ENCODE results near the gene MYRIP.

Gene MYRIP

DNA sequence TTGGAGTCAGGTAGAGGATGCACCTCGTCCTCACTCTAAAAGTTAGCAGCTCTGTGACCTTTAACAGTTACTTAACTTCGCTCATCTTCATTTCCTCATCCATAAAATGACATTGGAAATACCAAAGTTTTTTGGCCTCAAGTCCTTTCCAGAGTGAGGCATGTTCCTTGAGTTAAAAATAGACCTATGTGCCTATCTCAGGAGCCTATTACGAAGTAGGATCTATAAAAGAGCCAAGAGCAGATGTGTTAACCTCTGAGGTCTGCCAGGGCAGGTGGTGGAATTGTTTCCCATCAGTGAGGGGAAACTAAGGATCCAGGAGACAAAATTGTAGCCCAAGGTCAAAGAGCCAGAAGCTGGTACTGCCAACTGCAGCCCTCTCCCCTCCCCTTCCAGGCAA lies 379.7 kb downstream of the MYRIP start:
- DNase-seq (ENCODE audit: low spot score) = no peak

DNA sequence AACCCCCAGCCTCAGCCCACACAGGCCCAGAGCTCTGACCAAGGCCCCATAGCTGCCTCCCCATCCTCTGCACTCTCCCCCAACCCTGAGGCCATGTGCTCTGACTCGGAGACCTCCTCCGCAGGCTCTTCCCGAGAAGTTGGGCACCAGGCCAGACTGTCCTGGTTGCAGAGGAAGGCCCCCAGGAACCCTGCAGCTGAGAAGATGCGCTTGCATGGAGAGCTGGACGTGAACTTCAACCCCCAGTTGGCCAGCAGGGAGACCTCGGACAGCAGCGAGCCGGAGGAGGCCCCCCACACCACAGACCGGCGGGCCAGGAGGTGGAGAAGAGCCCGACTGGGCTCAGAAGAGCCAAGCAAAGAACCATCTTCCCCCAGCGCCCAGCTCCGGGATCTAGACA lies 380.6 kb downstream of the MYRIP start:
- DNase-seq (ENCODE audit: low spot score) = no peak

DNA sequence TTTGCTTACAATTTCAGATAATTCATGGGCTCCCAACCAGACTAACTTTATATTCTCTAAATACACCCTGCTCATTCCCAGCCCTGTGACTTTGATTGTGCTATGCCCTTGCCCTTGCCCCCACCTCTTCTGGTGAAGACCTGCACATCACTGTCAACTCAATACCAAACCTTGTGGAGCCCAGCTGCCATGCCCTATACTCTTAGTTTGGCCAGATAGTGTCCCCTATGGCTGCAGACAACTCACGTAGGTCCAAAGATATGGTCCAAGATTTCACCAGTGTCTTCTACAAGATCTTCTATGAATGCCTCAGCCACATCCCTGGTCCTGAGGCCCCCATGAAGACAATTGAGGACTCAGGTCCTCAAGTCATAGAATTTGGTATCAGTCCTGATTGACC lies 381.8 kb downstream of the MYRIP start:
- DNase-seq (ENCODE audit: low spot score) = no peak

DNA sequence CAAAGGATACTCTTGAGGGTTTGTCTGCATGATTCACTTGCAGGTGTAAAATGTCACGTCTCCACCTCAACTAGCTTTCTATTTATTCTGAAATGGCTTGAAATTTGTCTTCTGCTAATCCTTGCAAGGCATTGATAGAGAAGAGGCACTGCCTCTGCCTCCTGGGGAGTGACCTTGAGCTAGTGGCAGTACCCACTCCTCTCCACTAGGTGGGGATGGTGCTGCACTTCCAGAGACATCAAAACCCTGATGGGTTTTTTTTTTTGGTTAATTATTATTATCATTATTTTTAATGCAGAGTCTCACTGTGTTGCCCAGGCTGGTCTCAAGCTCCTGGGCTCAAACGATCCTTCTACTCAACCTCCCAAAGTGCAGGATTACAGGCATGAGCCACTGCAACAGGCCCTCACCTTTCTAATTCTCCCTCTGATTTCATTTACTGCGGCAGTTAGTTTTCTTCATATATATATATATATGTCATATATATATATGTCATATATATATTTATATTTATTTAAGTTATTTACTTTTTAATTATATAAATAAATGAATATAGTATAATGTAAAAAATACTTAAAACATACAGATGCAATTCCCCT lies 382.5 kb downstream of the MYRIP start:
- DNase-seq (ENCODE audit: low spot score) = peak; percentile 83

DNA sequence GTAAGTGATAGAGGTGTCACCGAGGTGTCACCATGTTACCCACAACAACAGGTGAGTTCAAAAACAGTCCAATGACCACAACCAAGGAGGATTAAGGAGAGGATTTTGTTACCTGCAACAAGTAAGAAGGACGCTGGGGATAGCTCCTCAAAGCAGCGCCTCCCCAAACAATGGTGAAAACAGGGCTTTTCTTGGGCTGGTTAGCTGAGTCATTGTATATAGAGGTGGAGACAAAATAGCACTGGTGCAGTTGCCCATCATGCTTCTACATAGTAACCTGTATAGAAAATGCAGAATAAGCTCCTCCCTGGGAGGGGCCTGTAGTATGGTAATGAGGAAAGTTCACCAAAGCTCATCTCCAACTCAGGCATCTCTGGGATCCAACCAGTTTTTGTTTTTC lies 383.2 kb downstream of the MYRIP start:
- no peak for DNase-seq (ENCODE audit: low spot score)

DNA sequence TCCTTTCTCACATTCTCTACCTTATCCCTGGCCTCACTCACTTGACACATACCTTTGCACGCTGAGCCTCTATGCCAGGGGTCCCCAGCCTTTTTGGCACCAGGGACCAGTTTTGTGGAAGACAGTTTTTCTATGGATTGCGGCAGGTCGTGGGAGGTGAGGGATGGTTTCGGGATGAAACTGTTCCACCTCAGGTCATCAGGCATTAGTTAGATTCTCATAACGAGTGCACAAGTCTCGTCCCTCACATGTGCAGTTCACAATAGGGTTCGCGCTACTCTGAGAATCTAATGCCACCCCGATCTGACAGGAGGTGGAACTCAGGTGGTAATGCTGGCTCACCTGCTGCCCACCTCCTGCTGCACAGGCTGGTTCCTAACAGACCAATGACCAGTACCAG lies 387.6 kb downstream of the MYRIP start:
- DNase-seq (ENCODE audit: low spot score) = no peak

DNA sequence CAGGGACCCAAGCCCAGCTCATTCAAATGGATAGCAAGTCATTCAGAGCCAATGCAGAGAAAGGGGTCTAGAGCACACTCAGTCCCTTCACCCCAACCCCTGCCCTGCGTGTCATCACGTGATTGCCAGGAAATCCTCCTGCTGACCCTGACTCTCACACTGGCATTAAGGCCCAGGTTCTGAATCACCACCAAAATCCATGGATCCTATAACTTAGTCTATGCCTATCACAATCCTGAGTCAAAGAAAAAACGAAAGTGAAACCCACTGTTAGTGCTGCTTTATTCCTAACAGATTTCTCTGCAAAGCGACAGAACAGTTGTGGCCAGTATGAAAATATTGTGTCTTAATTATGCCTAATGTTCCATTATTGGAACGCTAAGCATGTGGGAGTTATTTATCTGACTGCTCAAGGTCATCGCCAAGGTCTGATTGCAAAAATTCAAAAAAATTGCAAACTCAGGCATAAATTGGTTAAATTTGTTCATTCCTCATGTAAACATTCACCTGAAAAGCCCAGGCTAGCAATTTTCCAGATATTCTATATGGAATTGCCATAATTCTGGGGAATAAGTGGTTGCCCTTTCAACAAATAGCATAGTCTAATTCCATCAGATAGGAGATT lies 391.4 kb downstream of the MYRIP start:
- DNase-seq (ENCODE audit: low spot score) = no peak

DNA sequence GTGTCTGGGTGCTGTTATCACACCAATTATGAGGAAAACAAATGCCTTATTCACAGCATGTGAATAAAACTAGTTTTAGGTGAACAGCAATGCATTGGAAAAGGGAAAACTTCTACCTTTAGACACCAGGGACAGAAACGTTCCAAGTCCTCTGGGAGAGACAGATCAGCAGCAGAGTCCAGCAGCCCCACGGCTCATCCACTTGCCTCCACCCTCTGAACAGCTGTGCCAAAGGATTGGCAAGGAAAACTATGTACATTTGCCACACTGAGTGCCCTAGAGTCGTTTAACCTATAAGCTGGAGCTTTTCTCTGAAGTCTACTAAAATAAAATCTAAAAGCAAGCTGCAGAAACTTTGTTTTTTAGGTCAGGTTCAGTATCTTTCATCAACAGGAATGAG lies 392.4 kb downstream of the MYRIP start:
- DNase-seq (ENCODE audit: low spot score) = no peak

DNA sequence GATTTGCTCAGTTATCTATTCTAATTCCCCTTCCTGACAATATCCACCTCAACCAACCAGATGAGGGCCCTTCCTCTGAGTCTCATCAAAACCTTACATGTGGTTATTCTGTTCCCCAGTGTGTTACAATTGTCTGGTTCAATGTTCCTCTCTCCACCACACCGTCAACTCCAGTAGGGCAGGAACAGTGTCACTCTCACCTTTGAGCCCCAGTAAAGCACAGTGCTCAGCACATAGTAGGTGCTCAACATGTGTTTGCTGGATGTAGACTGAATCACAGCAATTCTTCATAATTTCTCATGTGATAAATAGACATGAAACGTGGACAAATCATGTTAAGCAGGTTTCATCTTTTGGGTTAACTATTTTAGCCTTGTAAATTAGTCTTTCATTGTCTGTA lies 397.1 kb downstream of the MYRIP start:
- DNase-seq (ENCODE audit: low spot score) = no peak

DNA sequence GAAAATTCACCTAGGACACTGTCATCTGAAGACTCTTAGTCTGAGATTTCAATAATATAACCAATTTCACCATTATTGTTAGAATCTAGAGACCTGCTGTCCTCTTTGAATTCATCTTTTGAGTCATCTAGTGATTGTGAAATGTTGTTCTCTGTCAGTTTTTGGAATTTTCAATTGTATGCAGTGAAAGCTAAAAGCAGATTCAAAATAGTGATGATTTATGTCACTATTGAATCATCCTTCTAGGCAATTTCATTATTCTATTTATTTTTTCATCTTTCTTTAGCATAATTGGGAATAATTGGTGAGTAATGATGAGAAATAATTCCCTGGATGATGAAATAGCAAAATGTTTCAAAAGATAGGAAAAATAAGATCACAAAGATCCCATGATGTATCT lies 398.4 kb downstream of the MYRIP start:
- DNase-seq (ENCODE audit: low spot score) = no peak

DNA sequence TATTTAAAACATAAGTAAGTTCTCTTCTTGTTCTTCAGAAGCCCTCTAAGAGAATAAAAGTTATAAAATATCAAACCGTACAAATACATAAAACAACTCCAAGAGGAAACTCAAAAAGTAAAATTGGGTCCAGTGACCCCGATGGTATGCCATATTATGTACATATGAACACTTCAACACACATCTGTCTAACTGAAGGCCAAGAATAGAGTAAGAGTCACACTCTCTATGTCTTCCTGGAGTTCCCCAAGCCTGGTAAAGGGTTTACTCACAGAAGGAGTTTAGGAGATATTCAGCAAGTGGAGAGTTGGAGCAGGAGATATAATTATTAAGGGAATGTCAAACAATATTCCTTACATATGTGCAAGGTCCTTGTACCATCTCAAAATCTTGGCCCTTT lies 398.8 kb downstream of the MYRIP start:
- DNase-seq (ENCODE audit: low spot score) = no peak

DNA sequence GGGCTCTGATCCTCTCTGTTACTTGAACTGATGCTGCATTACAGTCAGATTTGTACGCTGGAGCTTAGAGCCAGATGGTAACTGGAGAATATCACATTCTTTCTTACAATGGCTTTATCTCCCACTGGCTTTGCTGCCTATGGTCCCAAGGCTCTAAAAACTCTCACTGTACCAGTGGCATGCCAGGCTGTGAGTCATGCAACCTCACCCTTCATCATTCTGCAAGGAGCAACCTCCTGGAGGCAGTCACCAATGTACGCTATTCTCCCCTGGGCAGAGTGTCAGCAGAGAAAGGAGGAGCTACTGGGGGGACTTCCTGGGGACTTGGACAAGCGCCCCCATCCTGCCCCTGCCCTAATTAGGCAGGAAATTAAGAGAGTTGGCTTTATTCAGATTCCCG lies 402.2 kb downstream of the MYRIP start:
- no peak for DNase-seq (ENCODE audit: low spot score)

DNA sequence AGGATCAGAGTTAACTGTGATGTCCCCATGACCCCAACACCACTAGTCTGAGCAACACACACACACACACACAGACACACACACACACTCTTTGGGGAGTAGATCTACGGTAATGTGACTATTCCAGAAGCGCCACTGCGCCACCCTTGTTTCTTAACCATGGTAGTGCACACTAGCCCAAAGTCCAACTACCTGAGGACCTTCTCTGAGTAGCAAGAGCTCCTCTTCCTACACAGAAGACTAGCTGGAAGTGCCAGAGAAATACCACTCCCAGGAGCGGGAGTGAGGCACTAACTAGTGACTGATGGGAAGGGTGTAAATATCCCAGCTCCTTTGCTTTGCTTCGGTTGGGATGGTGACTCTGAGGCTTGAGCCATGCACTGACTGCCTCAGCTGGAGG lies 404.1 kb downstream of the MYRIP start:
- no peak for DNase-seq (ENCODE audit: low spot score)

DNA sequence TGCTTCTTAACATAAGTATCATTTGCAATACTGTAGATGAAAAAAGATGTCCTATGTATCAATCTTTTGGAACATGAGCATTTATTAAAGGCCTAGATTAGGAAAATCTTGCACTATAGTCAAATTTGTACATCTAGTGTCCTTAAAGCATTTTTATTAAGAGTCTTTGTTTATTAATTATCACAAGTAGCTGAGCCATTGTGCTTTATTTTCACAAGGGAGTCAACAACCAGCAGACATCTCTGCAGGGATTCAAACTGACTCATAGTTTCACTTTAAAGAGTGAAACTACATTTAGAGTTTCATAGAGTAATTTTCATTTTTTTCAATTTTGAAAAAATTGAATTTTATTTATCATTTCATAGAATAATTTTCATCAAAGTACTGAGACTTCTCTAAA lies 405.6 kb downstream of the MYRIP start:
- no peak for DNase-seq (ENCODE audit: low spot score)

DNA sequence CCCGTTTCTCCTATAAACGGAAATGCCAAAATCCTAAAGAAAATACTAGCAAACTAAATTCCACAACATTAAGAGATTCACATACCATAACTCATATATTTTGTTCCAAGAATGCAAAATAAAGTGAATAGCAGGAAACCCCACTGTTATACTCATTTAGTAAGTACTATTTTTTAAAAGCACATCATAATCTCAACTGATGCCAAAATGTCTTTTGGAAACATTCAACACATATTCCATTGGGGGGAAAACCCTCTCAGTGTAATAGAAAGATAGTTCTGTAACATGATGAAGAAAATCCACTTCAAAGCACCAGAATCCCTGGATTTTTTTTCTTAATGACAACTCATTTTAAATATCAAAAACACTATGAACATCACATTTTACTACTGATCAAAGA lies 407.1 kb downstream of the MYRIP start:
- no peak for DNase-seq (ENCODE audit: low spot score)

DNA sequence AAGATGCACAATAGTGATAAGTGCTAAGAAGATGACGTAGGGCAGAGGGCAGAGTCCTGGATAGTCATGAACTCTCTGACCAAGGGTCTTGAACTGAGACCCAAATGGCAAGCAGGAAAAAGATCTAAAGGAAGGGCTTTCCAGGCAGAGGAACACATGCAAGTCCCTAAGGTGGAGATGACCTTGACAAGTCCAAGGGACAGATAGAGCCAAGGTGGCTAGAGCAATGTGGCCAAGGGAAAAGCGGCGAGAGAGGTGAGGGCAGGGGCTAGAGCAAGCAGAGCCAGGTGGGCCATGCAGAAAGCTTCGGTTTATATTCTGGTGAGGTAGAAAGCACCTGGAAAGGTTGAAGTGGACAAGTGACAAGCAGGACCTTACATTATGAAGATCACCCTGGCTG lies 414.4 kb downstream of the MYRIP start:
- no peak for DNase-seq (ENCODE audit: low spot score)

DNA sequence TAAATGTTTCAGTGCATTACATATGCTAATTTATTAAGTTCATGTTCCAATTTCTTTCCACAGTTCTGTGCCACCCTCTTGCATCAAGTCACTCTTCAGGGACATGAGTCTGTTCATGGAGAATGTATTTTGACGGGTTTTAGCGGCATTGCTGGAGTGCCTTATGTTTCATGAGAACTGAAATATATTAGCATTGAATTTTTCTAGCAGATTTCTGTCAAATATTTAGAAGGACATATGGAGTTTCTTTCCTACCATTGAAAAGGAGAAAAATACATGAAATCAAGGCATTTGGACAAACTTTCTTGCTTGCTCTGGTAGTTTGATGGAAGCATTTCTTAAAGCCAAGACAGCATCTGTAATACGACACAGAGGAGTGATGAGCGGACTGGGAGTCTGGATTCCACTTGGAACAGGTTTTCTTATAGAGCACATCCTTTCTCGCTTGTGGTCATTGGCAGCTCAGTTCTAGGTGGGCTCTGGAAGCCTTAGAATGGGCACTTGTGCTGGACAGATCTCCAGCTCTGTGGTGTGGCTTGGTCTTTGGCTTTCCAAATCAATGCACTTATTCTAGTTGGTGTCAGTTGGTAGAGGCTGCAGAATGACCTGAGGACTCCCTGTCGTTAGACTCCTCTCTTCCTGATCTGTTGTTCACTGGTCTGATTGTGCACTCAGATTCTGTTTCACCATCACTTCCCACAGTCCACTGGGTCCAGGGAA lies 415.5 kb downstream of the MYRIP start:
- no peak for DNase-seq (ENCODE audit: low spot score)

DNA sequence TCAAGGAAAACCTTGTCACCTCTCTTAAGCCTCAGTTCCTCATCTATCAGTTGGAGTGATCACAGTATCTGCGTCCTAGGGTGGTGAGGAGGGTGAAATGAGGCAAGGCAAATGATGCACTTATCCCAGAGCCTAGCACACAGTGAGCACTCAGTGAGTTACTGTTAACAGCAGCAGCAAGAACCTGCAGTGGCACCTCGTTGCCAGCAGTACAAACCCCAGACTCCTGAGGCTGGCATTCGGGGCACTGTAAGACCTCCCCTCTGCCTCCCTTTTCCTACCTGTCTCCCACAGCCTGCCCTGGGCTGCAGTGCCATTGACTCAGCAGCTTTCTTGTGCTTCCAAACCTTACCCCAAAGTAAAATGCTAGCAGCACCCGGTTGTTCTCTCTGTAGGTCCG lies 417.2 kb downstream of the MYRIP start:
- DNase-seq (ENCODE audit: low spot score) = no peak

DNA sequence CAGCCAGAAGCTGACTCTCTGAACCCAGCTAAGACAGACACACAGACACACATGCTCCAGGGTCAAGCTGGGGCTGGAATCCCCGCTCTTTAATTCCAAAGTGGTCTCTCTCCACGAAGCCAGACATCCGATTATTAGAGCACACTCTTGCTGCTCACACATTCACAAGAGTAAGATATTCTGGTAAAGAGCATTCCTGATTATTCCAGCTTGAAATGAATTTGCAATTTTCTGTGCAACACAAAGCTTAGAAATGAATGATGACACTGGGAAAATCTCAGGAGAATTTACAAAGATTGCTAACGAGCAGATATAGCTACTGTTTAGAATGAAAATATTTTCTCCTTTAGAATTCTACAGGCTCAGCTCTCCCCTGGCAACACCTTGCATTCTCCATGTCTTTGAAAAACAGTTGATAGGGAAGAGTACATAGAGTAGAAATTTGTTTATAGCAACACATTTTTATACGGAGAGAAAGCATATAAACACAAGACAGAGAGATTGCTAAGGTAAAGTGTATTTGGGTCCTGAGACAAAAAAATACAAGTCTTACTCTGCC lies 419.5 kb downstream of the MYRIP start:
- no peak for DNase-seq (ENCODE audit: low spot score)

DNA sequence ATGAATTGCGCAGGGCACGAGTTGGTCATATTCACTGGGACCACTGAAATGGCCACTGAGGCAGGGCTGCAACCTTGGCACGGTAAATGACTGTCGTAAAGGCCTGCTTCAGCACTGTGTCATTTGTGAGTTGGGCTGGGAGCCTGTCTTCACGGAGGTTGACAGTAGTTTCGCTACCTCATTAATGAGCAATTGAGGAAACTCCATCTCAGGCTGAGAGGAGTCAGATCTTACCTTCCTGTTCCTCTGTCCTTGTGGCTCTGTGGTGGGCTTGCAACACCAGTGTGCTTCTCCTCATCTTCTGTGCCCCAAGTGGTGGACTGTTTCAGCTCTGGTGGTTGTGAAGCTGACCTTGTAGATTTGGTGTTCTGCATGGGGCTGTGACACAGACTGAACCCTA lies 420.0 kb downstream of the MYRIP start:
- DNase-seq (ENCODE audit: low spot score) = no peak

DNA sequence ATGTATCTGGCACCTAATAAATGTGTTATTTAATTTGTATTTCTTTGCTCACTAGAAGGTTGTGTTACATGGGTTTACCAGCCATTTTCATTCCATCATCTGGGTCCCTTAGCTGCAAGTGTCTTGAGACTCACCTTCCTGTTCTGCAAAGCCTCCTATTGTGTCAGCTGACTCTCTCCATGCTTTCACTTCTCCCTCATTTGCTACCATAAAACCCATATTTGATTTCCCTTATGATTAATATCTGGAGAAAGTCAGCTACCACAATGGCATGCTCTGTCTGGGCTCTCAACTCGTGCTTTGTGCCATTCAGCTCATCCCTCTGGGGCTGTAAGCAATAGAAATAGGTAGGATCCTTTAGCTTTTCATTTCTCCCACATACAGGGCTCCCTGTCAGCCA lies 420.6 kb downstream of the MYRIP start:
- no peak for DNase-seq (ENCODE audit: low spot score)

DNA sequence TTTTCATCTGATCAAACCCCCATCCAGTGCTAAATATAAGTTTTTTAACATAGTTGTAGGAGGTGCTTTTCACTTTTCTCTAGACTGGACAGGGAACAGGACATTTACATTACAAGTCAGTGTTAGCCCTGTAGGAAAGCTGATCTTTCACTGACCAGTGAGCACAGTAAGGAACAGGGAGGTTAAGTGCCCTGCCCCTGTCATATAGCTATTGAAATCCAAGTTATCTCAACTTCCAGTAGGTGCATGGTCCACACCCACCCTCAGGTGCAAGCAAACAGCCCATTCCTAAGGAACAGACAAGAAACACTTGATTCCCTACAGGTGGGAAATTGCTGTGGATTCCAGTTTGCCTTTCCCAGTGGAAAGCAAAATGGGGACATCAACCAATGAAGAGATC lies 421.0 kb downstream of the MYRIP start:
- no peak for DNase-seq (ENCODE audit: low spot score)

DNA sequence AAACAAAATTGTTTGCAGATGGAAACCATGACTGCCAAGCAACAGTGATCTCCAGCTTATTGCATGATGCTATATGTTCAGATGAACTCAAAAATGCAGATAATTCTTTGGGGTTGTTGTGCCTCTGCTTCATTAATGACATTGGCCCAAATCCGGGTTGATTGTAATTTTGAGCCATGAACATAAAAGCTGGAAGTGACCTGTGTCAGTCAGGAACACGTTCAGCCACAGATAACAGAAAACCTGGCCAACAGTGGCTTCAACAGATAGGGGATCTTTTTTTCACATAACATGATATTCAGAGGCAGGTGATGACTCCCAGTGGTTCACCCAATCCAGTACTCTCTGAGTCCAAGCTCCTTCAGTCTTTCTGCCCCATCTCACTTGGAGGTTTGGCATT lies 423.2 kb downstream of the MYRIP start:
- no peak for DNase-seq (ENCODE audit: low spot score)

DNA sequence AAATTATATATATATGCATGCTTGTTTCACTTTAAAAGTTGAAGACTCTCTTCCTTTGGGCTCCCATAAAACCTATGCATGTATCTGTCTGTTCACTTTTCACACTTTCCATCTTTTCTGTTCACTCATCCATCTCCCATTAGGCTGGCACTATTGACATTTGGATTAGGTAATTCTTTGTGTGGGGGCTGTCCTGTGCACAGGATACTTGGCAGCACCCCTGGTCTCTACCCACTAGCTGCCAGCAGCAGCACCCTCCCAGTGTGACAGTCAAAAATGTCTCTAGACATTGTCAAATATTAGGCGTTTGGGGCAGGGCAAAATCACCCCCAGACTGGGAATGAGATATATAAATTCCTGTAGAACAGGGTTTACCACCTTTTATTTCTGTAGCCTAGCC lies 427.8 kb downstream of the MYRIP start:
- DNase-seq (ENCODE audit: low spot score) = no peak

Measured in AG20443 (cell line).